Nephron (organoid): Measurements from ENCODE around the gene BRIX1.

Experiments
- H3K27ac Mint-ChIP-seq, 3 experiments: 2 replicates each; pipeline ENCODE4 v1.8.0; 2020; ENCODE audit warnings: mixed read lengths in 3 of 3, mild to moderate bottlenecking in 2 of 3, moderate library complexity in 1 of 3
- H3K27me3 Mint-ChIP-seq: 2 replicates; pipeline ENCODE4 v1.8.0; 2021; ENCODE audit warnings: low read depth, mild to moderate bottlenecking, moderate library complexity, mixed read lengths
- H3K36me3 Mint-ChIP-seq: 2 replicates; pipeline ENCODE4 v1.8.0; 2020; ENCODE audit warnings: low read depth, mixed read lengths
- H3K4me1 Mint-ChIP-seq: 2 replicates; pipeline ENCODE4 v1.8.0; 2020; ENCODE audit warnings: mixed read lengths
- H3K4me3 Mint-ChIP-seq, 3 experiments: 2 replicates each; pipeline ENCODE4 v1.8.0; 2020; ENCODE audit warnings: mild to moderate bottlenecking in 3 of 3, mixed read lengths in 3 of 3, moderate library complexity in 2 of 3
- H3K9me3 Mint-ChIP-seq: 2 replicates; pipeline ENCODE4 v1.8.0; 2020; ENCODE audit warnings: mixed read lengths
- TF ChIP-seq, protein P1 (sequence below), 3 experiments: fragments of 200-600 bp; sonication (generic); IDR thresholded peaks; one replicate each; pipeline ENCODE4 v1.5.0; 2021; ENCODE audit warnings: antibody characterized with exemption in 3 of 3; ENCODE audit not compliant: unreplicated experiment in 3 of 3

BRIX1 gene, protein sequence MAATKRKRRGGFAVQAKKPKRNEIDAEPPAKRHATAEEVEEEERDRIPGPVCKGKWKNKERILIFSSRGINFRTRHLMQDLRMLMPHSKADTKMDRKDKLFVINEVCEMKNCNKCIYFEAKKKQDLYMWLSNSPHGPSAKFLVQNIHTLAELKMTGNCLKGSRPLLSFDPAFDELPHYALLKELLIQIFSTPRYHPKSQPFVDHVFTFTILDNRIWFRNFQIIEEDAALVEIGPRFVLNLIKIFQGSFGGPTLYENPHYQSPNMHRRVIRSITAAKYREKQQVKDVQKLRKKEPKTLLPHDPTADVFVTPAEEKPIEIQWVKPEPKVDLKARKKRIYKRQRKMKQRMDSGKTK

DNA sequence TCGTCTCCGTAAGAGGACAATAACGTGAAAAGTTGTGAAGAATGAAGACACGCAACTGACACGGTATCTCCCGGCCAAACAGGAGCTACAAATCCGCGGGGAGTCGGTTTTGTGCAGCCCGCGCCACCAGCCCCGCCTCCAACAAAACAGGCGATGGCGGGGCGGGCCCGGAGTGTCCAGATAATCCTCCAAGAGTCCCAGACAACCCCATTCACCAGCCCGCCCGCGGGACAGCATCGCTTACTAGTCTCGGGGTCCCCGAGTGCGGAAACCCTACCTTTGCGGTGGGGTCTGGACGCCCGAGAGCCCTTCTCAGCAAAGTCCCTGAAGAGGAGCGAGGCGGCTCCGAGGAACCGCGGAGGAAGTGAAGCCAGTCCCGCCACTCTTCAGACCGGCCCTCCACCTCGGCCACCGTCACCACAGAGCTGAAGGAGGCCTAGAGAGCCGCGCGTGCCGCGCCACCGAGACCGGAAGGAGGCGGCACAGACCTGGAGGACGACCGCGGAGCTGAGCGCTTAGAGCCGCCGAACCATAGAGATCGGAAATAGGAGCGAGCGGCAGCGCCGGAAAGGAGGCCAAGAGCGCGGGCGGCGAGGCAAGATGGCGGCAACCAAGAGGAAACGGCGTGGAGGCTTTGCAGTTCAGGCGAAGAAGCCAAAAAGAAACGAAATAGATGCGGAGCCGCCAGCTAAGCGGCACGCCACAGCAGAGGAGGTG lies at the start of gene BRIX1, which contains the start of gene RAD1:
TSS of gene BRIX1 (plus strand) at position 573 of the 717 bp plus-strand sequence. CDS start at position 601, 28 bp downstream.
TSS of gene RAD1 (minus strand) at position 366 of the 717 bp plus-strand sequence. CDS start 612 bp downstream, outside the sequence.
- Mint-ChIP-seq H3K27ac (peak within 1 kb of the TSS in 1 of 3 experiments; percentile 38), H3K4me3 (no peak within 1 kb of the TSS), H3K4me1 (peaks cover 27% of the 10 kb centered on the region), H3K9me3 (no peaks in the 10 kb centered on the region), H3K27me3 (no peaks in the 10 kb centered on the region), H3K36me3 (peaks cover 24% of the 10 kb centered on the region)
- TF ChIP-seq, protein P1, sequence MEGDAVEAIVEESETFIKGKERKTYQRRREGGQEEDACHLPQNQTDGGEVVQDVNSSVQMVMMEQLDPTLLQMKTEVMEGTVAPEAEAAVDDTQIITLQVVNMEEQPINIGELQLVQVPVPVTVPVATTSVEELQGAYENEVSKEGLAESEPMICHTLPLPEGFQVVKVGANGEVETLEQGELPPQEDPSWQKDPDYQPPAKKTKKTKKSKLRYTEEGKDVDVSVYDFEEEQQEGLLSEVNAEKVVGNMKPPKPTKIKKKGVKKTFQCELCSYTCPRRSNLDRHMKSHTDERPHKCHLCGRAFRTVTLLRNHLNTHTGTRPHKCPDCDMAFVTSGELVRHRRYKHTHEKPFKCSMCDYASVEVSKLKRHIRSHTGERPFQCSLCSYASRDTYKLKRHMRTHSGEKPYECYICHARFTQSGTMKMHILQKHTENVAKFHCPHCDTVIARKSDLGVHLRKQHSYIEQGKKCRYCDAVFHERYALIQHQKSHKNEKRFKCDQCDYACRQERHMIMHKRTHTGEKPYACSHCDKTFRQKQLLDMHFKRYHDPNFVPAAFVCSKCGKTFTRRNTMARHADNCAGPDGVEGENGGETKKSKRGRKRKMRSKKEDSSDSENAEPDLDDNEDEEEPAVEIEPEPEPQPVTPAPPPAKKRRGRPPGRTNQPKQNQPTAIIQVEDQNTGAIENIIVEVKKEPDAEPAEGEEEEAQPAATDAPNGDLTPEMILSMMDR (IDR thresholded peaks at IDR 0.05; ENCODE audit: unreplicated experiment in 3 of 3) = peak in 1 of 3 experiments; percentile 7

DNA sequence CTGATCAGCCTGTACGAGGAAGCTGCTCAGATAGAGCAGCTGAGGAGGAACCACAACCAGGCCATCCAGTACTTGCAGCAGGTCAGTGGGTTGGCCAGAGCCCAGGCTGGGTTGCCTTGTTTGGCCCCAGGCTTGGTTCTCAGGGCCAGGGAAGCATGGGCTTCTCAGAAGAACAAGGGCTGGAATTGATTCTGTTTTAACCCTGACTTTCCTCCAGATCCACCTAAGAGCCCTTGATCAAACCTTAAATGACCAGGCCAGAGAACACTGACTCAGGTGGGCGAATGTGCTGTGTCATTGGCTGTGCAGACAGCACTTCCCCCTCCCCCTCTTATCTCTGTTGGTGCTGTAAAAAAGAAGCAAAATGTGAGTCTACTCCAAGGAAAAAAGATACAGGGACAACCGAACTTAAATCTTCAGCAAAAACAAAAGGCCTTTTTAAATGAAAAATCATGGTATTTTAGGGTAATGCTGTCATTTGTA lies 48.5 kb upstream of the BRIX1 start:
- Mint-ChIP-seq H3K36me3 (peaks cover 6% of the 10 kb centered on the region), H3K27ac (no peak overlapping the region), H3K4me1 (peaks cover 35% of the 10 kb centered on the region), H3K27me3 (no peaks in the 10 kb centered on the region), H3K4me3 (no peak overlapping the region), H3K9me3 (no peaks in the 10 kb centered on the region)
- TF ChIP-seq, protein P1 (IDR thresholded peaks at IDR 0.05; ENCODE audit: unreplicated experiment in 3 of 3) = no peak

DNA sequence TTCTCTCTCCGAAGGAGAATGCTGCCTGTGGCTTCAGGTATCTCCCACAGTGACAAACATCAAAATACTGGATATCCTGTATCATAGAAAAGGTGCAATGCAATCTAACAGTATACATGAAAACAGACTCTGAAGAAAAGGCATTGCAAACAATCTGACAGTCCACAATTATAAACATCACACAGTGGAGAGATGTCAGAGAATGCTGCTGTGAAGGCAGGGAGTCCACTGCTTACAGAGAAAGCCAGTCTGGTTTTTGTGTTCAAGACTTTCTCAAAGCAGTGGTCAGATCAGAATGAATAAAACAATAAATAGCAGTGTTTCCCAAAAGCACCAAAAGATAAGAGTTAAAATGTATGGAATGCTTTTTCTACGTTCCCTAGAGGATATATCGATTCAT lies 47.9 kb upstream of the BRIX1 start:
- H3K4me3 Mint-ChIP-seq = no peak overlapping the region
- peaks cover 31% of the 10 kb centered on the region for H3K4me1 Mint-ChIP-seq
- H3K9me3 Mint-ChIP-seq = no peaks in the 10 kb centered on the region
- H3K27ac Mint-ChIP-seq = no peak overlapping the region
- TF ChIP-seq, protein P1 (IDR thresholded peaks at IDR 0.05; ENCODE audit: unreplicated experiment in 3 of 3) = no peak
- peaks cover 6% of the 10 kb centered on the region for H3K36me3 Mint-ChIP-seq
- no peaks in the 10 kb centered on the region for H3K27me3 Mint-ChIP-seq

DNA sequence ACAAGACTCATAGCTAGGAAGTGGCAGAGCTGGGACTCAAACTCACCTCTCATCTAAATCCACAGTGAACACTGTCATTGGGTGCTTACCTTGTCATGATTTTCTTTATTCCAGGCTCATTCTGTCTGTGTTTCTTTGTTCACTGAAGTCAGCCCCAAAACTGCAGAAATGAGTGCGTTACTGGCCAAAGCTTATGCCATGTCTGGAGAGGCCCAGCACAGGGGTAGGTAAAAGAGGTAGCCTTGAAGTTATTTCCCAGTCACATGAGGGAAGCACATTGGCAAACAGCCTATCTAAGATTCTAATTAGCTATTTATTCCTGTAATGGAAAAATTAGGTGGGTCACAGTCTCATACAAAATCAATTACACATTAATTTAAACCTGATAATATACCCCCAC lies 46.7 kb upstream of the BRIX1 start:
- H3K27ac Mint-ChIP-seq = no peak overlapping the region
- no peaks in the 10 kb centered on the region for H3K27me3 Mint-ChIP-seq
- H3K4me3 Mint-ChIP-seq = no peak overlapping the region
- H3K4me1 Mint-ChIP-seq = peaks cover 20% of the 10 kb centered on the region
- H3K9me3 Mint-ChIP-seq = no peaks in the 10 kb centered on the region
- peaks cover 6% of the 10 kb centered on the region for H3K36me3 Mint-ChIP-seq
- TF ChIP-seq, protein P1 (IDR thresholded peaks at IDR 0.05; ENCODE audit: unreplicated experiment in 3 of 3) = no peak

DNA sequence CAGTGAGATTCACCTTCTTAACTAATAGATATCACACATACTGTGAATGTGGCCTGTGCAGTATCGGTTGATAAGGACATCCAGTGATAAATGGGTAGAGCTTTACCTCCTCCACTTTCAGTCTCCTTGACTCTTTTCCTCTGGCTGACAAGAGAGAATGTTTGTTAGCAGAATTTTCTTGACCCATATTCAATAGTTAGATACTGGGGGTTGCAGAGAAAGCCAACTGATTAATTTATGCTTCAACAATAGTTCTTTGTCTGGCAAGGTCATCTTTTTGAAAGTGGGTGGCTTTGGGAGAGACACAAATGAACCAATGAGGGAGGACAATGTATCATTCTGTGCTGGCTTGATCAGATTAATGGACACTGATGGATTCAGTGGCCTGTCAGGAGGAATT lies 46.3 kb upstream of the BRIX1 start:
- TF ChIP-seq, protein P1 (IDR thresholded peaks at IDR 0.05; ENCODE audit: unreplicated experiment in 3 of 3) = no peak
- H3K4me1 Mint-ChIP-seq = peaks cover 16% of the 10 kb centered on the region
- H3K27ac Mint-ChIP-seq = no peak overlapping the region
- H3K4me3 Mint-ChIP-seq = no peak overlapping the region
- peaks cover 6% of the 10 kb centered on the region for H3K36me3 Mint-ChIP-seq
- no peaks in the 10 kb centered on the region for H3K9me3 Mint-ChIP-seq
- H3K27me3 Mint-ChIP-seq = no peaks in the 10 kb centered on the region
